H9 (cell line): Measurements from ENCODE around the gene RILPL1. TPM values are rescaled to one million over a fixed set of nuclear protein-coding genes. Genes with fewer than 3 reads are reported as not detected.

ENCODE experiments used
- DNase-seq: peaks from one replicate; pipeline ENCODE4 v3.0.0-alpha.2; 2017
- H2AFZ ChIP-seq: one replicate; pipeline ENCODE4 v1.6.1; 2013; ENCODE audit warnings: mild to moderate bottlenecking, low read length, control low read depth, moderate library complexity
- H2AK5ac ChIP-seq: 2 replicates; pipeline ENCODE4 v1.6.1; 2013; ENCODE audit warnings: low read length, control low read depth, mixed read lengths; ENCODE audit not compliant: insufficient read length
- H2BK120ac ChIP-seq: one replicate; pipeline ENCODE4 v1.6.1; 2013; ENCODE audit warnings: low read depth, mild to moderate bottlenecking, low read length, control low read depth, inconsistent platforms; ENCODE audit not compliant: poor library complexity, severe bottlenecking
- H2BK12ac ChIP-seq: 2 replicates; pipeline ENCODE4 v1.6.1; 2013; ENCODE audit warnings: low read length, control low read depth, mixed read lengths, low read depth; ENCODE audit not compliant: insufficient read length
- H2BK15ac ChIP-seq: 2 replicates; pipeline ENCODE4 v1.6.1; 2013; ENCODE audit warnings: low read depth, low read length, control low read depth
- H2BK20ac ChIP-seq: one replicate; pipeline ENCODE4 v1.6.1; 2013; ENCODE audit warnings: low read depth, mild to moderate bottlenecking, low read length, control low read depth, inconsistent platforms; ENCODE audit not compliant: poor library complexity, severe bottlenecking
- H2BK5ac ChIP-seq: 2 replicates; pipeline ENCODE4 v1.6.1; 2013; ENCODE audit warnings: low read length, control low read depth, mixed read lengths; ENCODE audit not compliant: insufficient read length
- H3K14ac ChIP-seq: 2 replicates; pipeline ENCODE4 v1.6.1; 2013; ENCODE audit warnings: low read length, control low read depth; ENCODE audit not compliant: insufficient read depth
- H3K18ac ChIP-seq: 2 replicates; pipeline ENCODE4 v1.6.1; 2013; ENCODE audit warnings: low read depth, mild to moderate bottlenecking, mixed read lengths, low read length, control low read depth; ENCODE audit not compliant: insufficient read length
- H3K23ac ChIP-seq: 2 replicates; pipeline ENCODE4 v1.6.1; 2013; ENCODE audit warnings: low read length, control low read depth, mixed read lengths, low read depth; ENCODE audit not compliant: insufficient read length
- H3K23me2 ChIP-seq: 2 replicates; pipeline ENCODE4 v1.6.1; 2013; ENCODE audit warnings: low read depth, mild to moderate bottlenecking, mixed read lengths, low read length, control low read depth; ENCODE audit not compliant: insufficient read length, poor library complexity, severe bottlenecking
- H3K27ac ChIP-seq: 2 replicates; pipeline ENCODE4 v1.5.1; 2013; ENCODE audit warnings: low read length, control low read depth, mixed read lengths, low read depth; ENCODE audit not compliant: insufficient read length
- H3K27me3 ChIP-seq: 2 replicates; pipeline ENCODE4 v1.6.1; 2013; ENCODE audit warnings: low read length, control low read depth, inconsistent platforms; ENCODE audit not compliant: insufficient read depth
- H3K4ac ChIP-seq: 2 replicates; pipeline ENCODE4 v1.6.1; 2013; ENCODE audit warnings: low read depth, mild to moderate bottlenecking, control low read depth, inconsistent platforms, low read length, moderate library complexity
- H3K4me1 ChIP-seq: 2 replicates; pipeline ENCODE4 v1.6.1; 2013; ENCODE audit warnings: low read length, control low read depth, inconsistent platforms; ENCODE audit not compliant: insufficient read depth
- H3K4me2 ChIP-seq: 2 replicates; pipeline ENCODE4 v1.6.1; 2013; ENCODE audit warnings: low read length, control low read depth, mixed read lengths; ENCODE audit not compliant: insufficient read length, insufficient read depth
- H3K56ac ChIP-seq: 2 replicates; pipeline ENCODE4 v1.6.1; 2013; ENCODE audit warnings: low read depth, mild to moderate bottlenecking, mixed read lengths, low read length, control low read depth; ENCODE audit not compliant: insufficient read length
- H3K79me1 ChIP-seq: 2 replicates; pipeline ENCODE4 v1.6.1; 2013; ENCODE audit warnings: low read depth, mild to moderate bottlenecking, moderate library complexity, low read length, control low read depth, inconsistent platforms; ENCODE audit not compliant: insufficient read depth, poor library complexity, severe bottlenecking
- H3K79me2 ChIP-seq: 2 replicates; pipeline ENCODE4 v1.6.1; 2013; ENCODE audit warnings: low read length, control low read depth, inconsistent platforms; ENCODE audit not compliant: insufficient read depth
- H3K9ac ChIP-seq: 2 replicates; pipeline ENCODE4 v1.6.1; 2013; ENCODE audit warnings: low read length, control low read depth, mixed read lengths; ENCODE audit not compliant: insufficient read length; ENCODE audit errors: extremely low read depth
- H3K9me3 ChIP-seq: one replicate; pipeline ENCODE4 v1.6.1; 2013; ENCODE audit warnings: low read depth, low read length, inconsistent platforms; ENCODE audit not compliant: control insufficient read depth
- H3T11ph ChIP-seq: one replicate; pipeline ENCODE4 v1.6.1; 2013; ENCODE audit warnings: mild to moderate bottlenecking, low read length, control low read depth, inconsistent platforms
- H4K20me1 ChIP-seq: one replicate; pipeline ENCODE4 v1.6.1; 2013; ENCODE audit not compliant: control insufficient read depth, insufficient read length, insufficient read depth
- H4K5ac ChIP-seq: 2 replicates; pipeline ENCODE4 v1.6.1; 2013; ENCODE audit warnings: low read depth, mild to moderate bottlenecking, mixed read lengths, low read length, control low read depth; ENCODE audit not compliant: insufficient read length
- H4K8ac ChIP-seq: replicated peaks from 2 replicates; pipeline ENCODE4 v1.6.1; 2013; ENCODE audit warnings: low read length, control low read depth, mixed read lengths, low read depth; ENCODE audit not compliant: insufficient read length
- H4K91ac ChIP-seq: 2 replicates; pipeline ENCODE4 v1.6.1; 2013; ENCODE audit warnings: low read depth, mild to moderate bottlenecking, moderate library complexity, mixed read lengths, low read length, control low read depth; ENCODE audit not compliant: insufficient read length
- H3K27ac Mint-ChIP-seq, 3 experiments: 2 replicates in 2 of 3; 3 replicates in 1 of 3; pipeline ENCODE4 v1.8.0; 2020 to 2021; ENCODE audit warnings: mixed read lengths in 3 of 3, mild to moderate bottlenecking in 1 of 3, moderate library complexity in 1 of 3
- H3K27me3 Mint-ChIP-seq: 2 replicates; pipeline ENCODE4 v1.8.0; 2021; ENCODE audit warnings: low read depth, mild to moderate bottlenecking, moderate library complexity, mixed read lengths
- H3K36me3 Mint-ChIP-seq, 3 experiments: 2 replicates in 2 of 3; 3 replicates in 1 of 3; pipeline ENCODE4 v1.8.0; 2020 to 2021; ENCODE audit warnings: low read depth in 3 of 3, mixed read lengths in 3 of 3; ENCODE audit not compliant: insufficient read depth in 1 of 3
- H3K4me1 Mint-ChIP-seq, 2 experiments: 2 replicates each; pipeline ENCODE4 v1.8.0; 2020; ENCODE audit warnings: mixed read lengths in 2 of 2
- H3K4me3 Mint-ChIP-seq, 2 experiments: 2 replicates in 1 of 2; 3 replicates in 1 of 2; pipeline ENCODE4 v1.8.0; 2020 to 2021; ENCODE audit warnings: mild to moderate bottlenecking in 2 of 2, mixed read lengths in 2 of 2, moderate library complexity in 1 of 2
- H3K9me3 Mint-ChIP-seq, 2 experiments: 2 replicates in 1 of 2; 3 replicates in 1 of 2; pipeline ENCODE4 v1.8.0; 2020; ENCODE audit warnings: mild to moderate bottlenecking in 2 of 2, mixed read lengths in 2 of 2, moderate library complexity in 1 of 2
- CTCF ChIP-seq: fragments of 200-600 bp; sonication (generic); conservative IDR thresholded peaks from 3 replicates; pipeline ENCODE4 v1.8.0; 2021; ENCODE audit warnings: antibody characterized with exemption, mild to moderate bottlenecking
- WGBS: extraction: QIAGEN DNeasy Blood & Tissue Kit; methylation state at CpG from one replicate; pipeline ENCODE4 v1.1.7; 2013; ENCODE audit warnings: missing lambda C conversion rate, low lambda C conversion rate, mixed read lengths; ENCODE audit not compliant: insufficient read length; ENCODE audit errors: extremely low coverage; 5-methylcytosine and 5-hydroxymethylcytosine counted together
- total RNA-seq: library from RNA; stranded (reverse); gene quantifications from 2 replicates; pipeline ENCODE4 v1.2.1, GENCODE V29; 2021

The RILPL1 gene
- total RNA-seq, 1 experiment from 2014 or later, result 8.1 TPM

- peak overlapping the region in 1 of 3 experiments; percentile 23; a peak in 2 of 7 replicates for H3K27ac Mint-ChIP-seq
- Histone ChIP-seq H3K4me2 (no peak overlapping the region), H3K9me3 (no peaks in the 10 kb centered on the region), H3T11ph (no peak overlapping the region), H2BK5ac (no peak overlapping the region), H2BK120ac (no peak overlapping the region), H3K14ac (no peak overlapping the region), H2AFZ (no peak overlapping the region), H4K8ac (no peak overlapping the region), H3K4me1 (no peaks in the 10 kb centered on the region), H4K20me1 (no peaks in the 10 kb centered on the region), H2BK20ac (no peak overlapping the region), H3K9ac (no peak overlapping the region), H4K5ac (no peak overlapping the region), H3K18ac (no peak overlapping the region), H3K23me2 (no peaks in the 10 kb centered on the region), H3K27ac (no peak overlapping the region), H2BK15ac (no peak overlapping the region), H3K27me3 (no peaks in the 10 kb centered on the region), H3K56ac (no peak overlapping the region), H3K4ac (no peak overlapping the region), H3K79me2 (no peaks in the 10 kb centered on the region), H2BK12ac (no peak overlapping the region), H4K91ac (no peak overlapping the region), H3K79me1 (no peaks in the 10 kb centered on the region), H2AK5ac (no peak overlapping the region), H3K23ac (no peak overlapping the region)
- no peaks in the 10 kb centered on the region for H3K27me3 Mint-ChIP-seq
- DNase-seq, result no peak
- TF ChIP-seq CTCF, result no peak
- WGBS, result no CpG with 5 or more reads among the region's 14 CpGs
- peaks cover 18 to 73% (median 49%) of the 10 kb centered on the region in 3 experiments for H3K36me3 Mint-ChIP-seq
- H3K4me3 Mint-ChIP-seq, result no peak overlapping the region
- H3K9me3 Mint-ChIP-seq, result no peaks in the 10 kb centered on the region
- peaks cover 0 to 6% of the 10 kb centered on the region in 2 experiments; a peak in 2 of 4 replicates for H3K4me1 Mint-ChIP-seq
Measured at GRCh38 chr12:123520567-123521474, 12.7 kb downstream of the RILPL1 start.
